ENCODE data around the gene ARMH3.

Gene ARMH3

GRCh38 chr10:101818872-101819633, 236.9 kb downstream of the ARMH3 start:
- Mint-ChIP-seq H3K4me1 (peaks cover 37% of the 10 kb centered on the region), H3K27ac (peak overlapping the region; percentile 99), H3K9me3 (no peaks in the 10 kb centered on the region), H3K4me3 (peak overlapping the region; percentile 94), H3K36me3 (peaks cover 48% of the 10 kb centered on the region)
- DNase-seq (ENCODE audit: low spot score in 2 of 2), result no peak
- ATAC-seq, result peak; percentile 63

GRCh38 chr10:101818119-101818871, 237.7 kb downstream of the ARMH3 start, which contains the start of gene OGA:
Gene OGA (minus strand): TSS chr10:101818444. CDS start chr10:101818022, 422 bp downstream.
- Mint-ChIP-seq H3K9me3 (no peaks in the 10 kb centered on the region), H3K27ac (peak within 1 kb of the TSS; percentile 99), H3K36me3 (peaks cover 55% of the 10 kb centered on the region), H3K4me1 (peaks cover 43% of the 10 kb centered on the region), H3K4me3 (peak within 1 kb of the TSS; percentile 94)
- ATAC-seq, result peak; percentile 95
- DNase-seq (ENCODE audit: low spot score in 2 of 2), result peak; percentile 89 to 98

GRCh38 chr10:101817337-101818118, 238.4 kb downstream of the ARMH3 start:
- H3K27ac Mint-ChIP-seq, result peak overlapping the region; percentile 99
- H3K36me3 Mint-ChIP-seq, result peaks cover 63% of the 10 kb centered on the region
- ATAC-seq, result peak; percentile 33
- H3K9me3 Mint-ChIP-seq, result no peaks in the 10 kb centered on the region
- peaks cover 47% of the 10 kb centered on the region for H3K4me1 Mint-ChIP-seq
- H3K4me3 Mint-ChIP-seq, result peak overlapping the region; percentile 94
- no peak for DNase-seq (ENCODE audit: low spot score in 2 of 2)

- Mint-ChIP-seq H3K9me3 (no peaks in the 10 kb centered on the region), H3K27ac (peak overlapping the region; percentile 99), H3K36me3 (peaks cover 69% of the 10 kb centered on the region), H3K4me1 (peaks cover 49% of the 10 kb centered on the region), H3K4me3 (peak overlapping the region; percentile 94)
- ATAC-seq, result no peak
- no peak for DNase-seq (ENCODE audit: low spot score in 2 of 2)
Measured at GRCh38 chr10:101816913-101817336, 239.0 kb downstream of the ARMH3 start.

- peak overlapping the region; percentile 94 for H3K4me3 Mint-ChIP-seq
- no peak for DNase-seq (ENCODE audit: low spot score in 2 of 2)
- peaks cover 44% of the 10 kb centered on the region for H3K4me1 Mint-ChIP-seq
- peaks cover 75% of the 10 kb centered on the region for H3K36me3 Mint-ChIP-seq
- no peaks in the 10 kb centered on the region for H3K9me3 Mint-ChIP-seq
- peak overlapping the region; percentile 99 for H3K27ac Mint-ChIP-seq
- no peak for ATAC-seq
Measured at GRCh38 chr10:101816376-101816775, 239.6 kb downstream of the ARMH3 start.

- peak; percentile 27 for ATAC-seq
Measured at GRCh38 chr10:101814466-101815071, 241.4 kb downstream of the ARMH3 start.

GRCh38 chr10:101812606-101813005, 243.4 kb downstream of the ARMH3 start:
- peak overlapping the region; percentile 68 for H3K27ac Mint-ChIP-seq
- peaks cover 23% of the 10 kb centered on the region for H3K4me1 Mint-ChIP-seq
- ATAC-seq, result no peak
- H3K36me3 Mint-ChIP-seq, result peaks cover 98% of the 10 kb centered on the region
- no peak overlapping the region for H3K4me3 Mint-ChIP-seq
- DNase-seq (ENCODE audit: low spot score in 2 of 2), result no peak
- no peaks in the 10 kb centered on the region for H3K9me3 Mint-ChIP-seq

More at GRCh38 chr10:101814466-101815071, 241.4 kb downstream of the ARMH3 start:
- Mint-ChIP-seq H3K36me3 (peaks cover 93% of the 10 kb centered on the region), H3K4me1 (peaks cover 35% of the 10 kb centered on the region), H3K27ac (peak overlapping the region; percentile 99), H3K4me3 (peak overlapping the region; percentile 94), H3K9me3 (no peaks in the 10 kb centered on the region)
- no peak for DNase-seq (ENCODE audit: low spot score in 2 of 2)

- Mint-ChIP-seq H3K4me1 (peaks cover 3% of the 10 kb centered on the region), H3K9me3 (no peaks in the 10 kb centered on the region), H3K4me3 (no peak overlapping the region), H3K27ac (peak overlapping the region; percentile 38), H3K36me3 (peaks cover 100% of the 10 kb centered on the region)
- no peak for DNase-seq (ENCODE audit: low spot score in 2 of 2)
- no peak for ATAC-seq
Measured at GRCh38 chr10:101807158-101807557, 248.8 kb downstream of the ARMH3 start.

GRCh38 chr10:101803511-101803910, 252.5 kb downstream of the ARMH3 start:
- ATAC-seq (no peak), DNase-seq (ENCODE audit: low spot score in 2 of 2) (no peak)
- Mint-ChIP-seq H3K4me3 (no peak overlapping the region), H3K9me3 (no peaks in the 10 kb centered on the region), H3K36me3 (peaks cover 100% of the 10 kb centered on the region), H3K4me1 (peaks cover 22% of the 10 kb centered on the region), H3K27ac (no peak overlapping the region)

- H3K27ac Mint-ChIP-seq, result peak overlapping the region; percentile 20
- ATAC-seq (no peak), DNase-seq (ENCODE audit: low spot score in 2 of 2) (no peak)
- peaks cover 22% of the 10 kb centered on the region for H3K4me1 Mint-ChIP-seq
- no peak overlapping the region for H3K4me3 Mint-ChIP-seq
- no peaks in the 10 kb centered on the region for H3K9me3 Mint-ChIP-seq
- peaks cover 100% of the 10 kb centered on the region for H3K36me3 Mint-ChIP-seq
Measured at GRCh38 chr10:101797403-101798059, 258.4 kb downstream of the ARMH3 start.

Measured in stimulated activated effector memory CD8-positive, alpha-beta T cell treated with anti-CD3 and anti-CD28 coated beads, Interleukin-12 subunit alpha, Interleukin-12 subunit beta, amount 100 ng/mL, for 72 hours (primary cell).